SK-N-SH (cell line): ENCODE measurements around the gene PLCG2.

Experiments
- POLR2AphosphoS5 ChIP-seq: IDR thresholded peaks from 2 replicates; pipeline ENCODE4 v1.6.1; 2012; ENCODE audit warnings: low read depth, low read length
- TAF1 ChIP-seq: IDR thresholded peaks from 2 replicates; pipeline ENCODE4 v1.6.1; 2012; ENCODE audit warnings: low read depth, mild to moderate bottlenecking, low read length, moderate library complexity, borderline replicate concordance
- TF ChIP-seq, protein P1 (sequence below): fragments of 200-600 bp; sonication (generic); IDR thresholded peaks from 2 replicates; pipeline ENCODE4 v1.6.1; 2017; ENCODE audit warnings: antibody characterized with exemption, mild to moderate bottlenecking, moderate library complexity

DNA sequence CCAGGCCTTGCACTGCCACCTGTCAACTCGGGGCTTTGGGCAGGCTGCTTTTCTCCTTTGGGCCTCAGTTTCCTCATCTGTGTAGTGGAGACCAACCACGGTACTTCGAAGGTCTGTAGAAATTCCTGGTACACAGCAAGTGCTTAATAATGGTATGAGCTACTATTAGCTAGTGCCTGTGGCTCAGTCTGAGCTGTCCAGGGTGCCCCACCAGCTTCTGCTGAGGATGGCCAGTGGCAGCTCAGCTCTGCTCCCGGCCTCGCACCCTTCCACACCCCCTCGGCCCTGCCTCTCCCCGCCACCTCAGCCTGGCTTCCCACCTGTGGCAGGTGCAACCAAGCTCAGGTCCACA lies 26.2 kb upstream of the PLCG2 start:
- TF ChIP-seq POLR2AphosphoS5 = no peak
- TF ChIP-seq TAF1 = no peak
- TF ChIP-seq, protein P1, sequence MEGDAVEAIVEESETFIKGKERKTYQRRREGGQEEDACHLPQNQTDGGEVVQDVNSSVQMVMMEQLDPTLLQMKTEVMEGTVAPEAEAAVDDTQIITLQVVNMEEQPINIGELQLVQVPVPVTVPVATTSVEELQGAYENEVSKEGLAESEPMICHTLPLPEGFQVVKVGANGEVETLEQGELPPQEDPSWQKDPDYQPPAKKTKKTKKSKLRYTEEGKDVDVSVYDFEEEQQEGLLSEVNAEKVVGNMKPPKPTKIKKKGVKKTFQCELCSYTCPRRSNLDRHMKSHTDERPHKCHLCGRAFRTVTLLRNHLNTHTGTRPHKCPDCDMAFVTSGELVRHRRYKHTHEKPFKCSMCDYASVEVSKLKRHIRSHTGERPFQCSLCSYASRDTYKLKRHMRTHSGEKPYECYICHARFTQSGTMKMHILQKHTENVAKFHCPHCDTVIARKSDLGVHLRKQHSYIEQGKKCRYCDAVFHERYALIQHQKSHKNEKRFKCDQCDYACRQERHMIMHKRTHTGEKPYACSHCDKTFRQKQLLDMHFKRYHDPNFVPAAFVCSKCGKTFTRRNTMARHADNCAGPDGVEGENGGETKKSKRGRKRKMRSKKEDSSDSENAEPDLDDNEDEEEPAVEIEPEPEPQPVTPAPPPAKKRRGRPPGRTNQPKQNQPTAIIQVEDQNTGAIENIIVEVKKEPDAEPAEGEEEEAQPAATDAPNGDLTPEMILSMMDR = no peak
